Measurements from ENCODE around the gene ARHGAP21.

Gene ARHGAP21

DNA sequence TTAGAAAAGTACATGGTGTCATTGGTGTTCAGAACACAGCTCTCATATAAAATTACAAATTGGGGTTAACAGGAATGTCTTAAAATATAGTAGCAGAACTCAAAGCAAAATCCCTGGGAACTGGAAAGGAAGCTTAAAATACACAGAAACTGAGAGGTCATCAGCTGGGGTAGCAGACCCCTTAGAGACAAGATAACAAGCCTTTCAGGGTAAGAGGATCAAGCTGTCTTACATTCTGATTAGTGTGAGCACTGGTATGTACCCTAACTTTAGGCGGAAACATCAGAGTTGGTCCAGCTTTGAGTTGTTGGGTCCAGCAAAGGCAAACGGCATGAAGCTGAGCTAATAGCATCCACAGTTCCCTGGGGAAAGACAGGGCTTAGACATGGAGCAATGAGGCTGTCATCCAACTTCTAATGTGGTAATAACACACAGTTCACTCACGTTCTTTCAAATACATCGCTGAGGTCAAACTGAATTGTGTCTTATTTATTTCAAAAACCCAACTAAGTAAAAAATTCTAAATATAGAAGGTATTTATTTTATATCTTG, 32.6 kb downstream of the ARHGAP21 start:
- DNase-seq (ENCODE audit: low spot score) = no peak
- in situ Hi-C loops (cut with MboI; ENCODE audit: low pct_unique_long_range_greater_than_20kb, low sequenced_read_pairs, unreplicated experiment) = no loop called here
- TF ChIP-seq, protein P1, sequence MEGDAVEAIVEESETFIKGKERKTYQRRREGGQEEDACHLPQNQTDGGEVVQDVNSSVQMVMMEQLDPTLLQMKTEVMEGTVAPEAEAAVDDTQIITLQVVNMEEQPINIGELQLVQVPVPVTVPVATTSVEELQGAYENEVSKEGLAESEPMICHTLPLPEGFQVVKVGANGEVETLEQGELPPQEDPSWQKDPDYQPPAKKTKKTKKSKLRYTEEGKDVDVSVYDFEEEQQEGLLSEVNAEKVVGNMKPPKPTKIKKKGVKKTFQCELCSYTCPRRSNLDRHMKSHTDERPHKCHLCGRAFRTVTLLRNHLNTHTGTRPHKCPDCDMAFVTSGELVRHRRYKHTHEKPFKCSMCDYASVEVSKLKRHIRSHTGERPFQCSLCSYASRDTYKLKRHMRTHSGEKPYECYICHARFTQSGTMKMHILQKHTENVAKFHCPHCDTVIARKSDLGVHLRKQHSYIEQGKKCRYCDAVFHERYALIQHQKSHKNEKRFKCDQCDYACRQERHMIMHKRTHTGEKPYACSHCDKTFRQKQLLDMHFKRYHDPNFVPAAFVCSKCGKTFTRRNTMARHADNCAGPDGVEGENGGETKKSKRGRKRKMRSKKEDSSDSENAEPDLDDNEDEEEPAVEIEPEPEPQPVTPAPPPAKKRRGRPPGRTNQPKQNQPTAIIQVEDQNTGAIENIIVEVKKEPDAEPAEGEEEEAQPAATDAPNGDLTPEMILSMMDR (IDR thresholded peaks at IDR 0.05; ENCODE audit: extremely low read depth, insufficient read depth, missing control alignments) = no peak

DNA sequence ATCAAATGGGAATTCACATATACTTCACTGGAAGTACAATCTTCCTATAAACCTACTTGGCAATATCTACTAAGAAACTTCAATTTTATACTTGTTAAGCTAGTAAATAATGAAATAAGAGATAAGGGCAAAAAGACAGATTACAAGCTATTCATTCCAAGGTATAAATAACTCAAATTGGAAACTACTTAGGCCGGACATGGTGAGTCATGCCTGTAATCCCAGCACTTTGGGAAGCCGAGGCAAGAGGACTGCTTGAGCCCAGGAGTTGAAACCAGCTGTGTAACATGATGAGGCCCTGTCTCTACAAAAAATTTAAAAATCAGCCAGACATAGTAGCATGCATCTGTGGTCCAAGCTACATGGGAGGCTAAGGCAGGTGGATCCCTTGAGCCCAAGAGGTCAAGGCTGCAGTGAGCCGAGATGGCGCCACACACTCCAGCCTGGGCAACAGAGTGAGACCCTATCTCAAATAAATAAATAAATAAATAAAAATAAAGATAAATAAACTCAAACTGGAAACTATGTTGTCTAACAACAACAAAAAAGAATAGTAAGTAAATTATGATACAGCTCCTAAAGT, 37.6 kb downstream of the ARHGAP21 start:
- DNase-seq (ENCODE audit: low spot score) = no peak
- in situ Hi-C loops (cut with MboI; ENCODE audit: low pct_unique_long_range_greater_than_20kb, low sequenced_read_pairs, unreplicated experiment) = no loop called here
- TF ChIP-seq, protein P1 (IDR thresholded peaks at IDR 0.05; ENCODE audit: extremely low read depth, insufficient read depth, missing control alignments) = no peak

DNA sequence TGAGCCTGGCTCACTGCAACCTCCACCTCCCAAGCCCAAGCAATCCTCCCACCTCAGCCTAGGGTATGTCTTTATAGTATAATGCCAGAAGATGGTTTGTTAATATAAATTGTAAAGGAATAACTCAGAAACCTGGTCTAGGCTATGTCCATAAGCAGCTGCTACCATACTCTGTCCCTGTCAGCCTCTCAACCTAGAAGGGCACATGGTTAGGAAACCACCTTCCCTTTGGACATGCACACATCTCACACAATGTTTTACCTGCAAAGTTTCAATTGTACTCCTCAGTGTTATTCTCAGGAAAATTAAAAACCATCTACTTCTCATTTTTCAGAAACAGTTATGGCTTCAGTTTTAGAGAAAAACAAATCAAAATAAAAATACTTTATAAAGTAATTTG, 40.1 kb downstream of the ARHGAP21 start:
- in situ Hi-C loops (cut with MboI; ENCODE audit: low pct_unique_long_range_greater_than_20kb, low sequenced_read_pairs, unreplicated experiment) = no loop called here
- DNase-seq (ENCODE audit: low spot score) = no peak
- TF ChIP-seq, protein P1 (IDR thresholded peaks at IDR 0.05; ENCODE audit: extremely low read depth, insufficient read depth, missing control alignments) = no peak

DNA sequence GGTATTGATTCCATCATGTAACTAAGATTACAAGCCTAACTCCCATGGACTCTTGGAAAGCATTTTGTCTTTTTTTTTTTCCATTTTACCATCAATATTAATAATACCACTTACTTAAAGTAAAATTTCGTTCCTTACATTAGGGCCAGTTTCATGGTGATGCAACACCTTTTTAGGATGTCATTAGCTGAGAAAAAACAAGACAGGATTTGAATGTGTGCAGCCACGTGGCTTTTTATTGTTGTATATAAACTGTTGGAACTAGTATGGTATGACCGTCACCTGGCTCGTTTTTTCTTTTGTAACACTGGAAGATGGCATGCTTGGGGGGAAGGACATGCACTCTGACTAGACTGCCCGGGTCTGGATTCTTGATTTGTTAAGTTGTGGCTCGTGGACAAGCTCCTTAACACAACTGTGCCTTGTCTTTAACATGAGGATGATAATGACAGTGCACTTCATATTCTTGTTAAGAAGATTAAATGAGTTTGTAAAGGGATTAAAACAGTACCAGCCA, 42.1 kb downstream of the ARHGAP21 start:
- TF ChIP-seq, protein P1 (IDR thresholded peaks at IDR 0.05; ENCODE audit: extremely low read depth, insufficient read depth, missing control alignments) = no peak
- no peak for DNase-seq (ENCODE audit: low spot score)
- in situ Hi-C loops (cut with MboI; ENCODE audit: low pct_unique_long_range_greater_than_20kb, low sequenced_read_pairs, unreplicated experiment) = no loop called here

DNA sequence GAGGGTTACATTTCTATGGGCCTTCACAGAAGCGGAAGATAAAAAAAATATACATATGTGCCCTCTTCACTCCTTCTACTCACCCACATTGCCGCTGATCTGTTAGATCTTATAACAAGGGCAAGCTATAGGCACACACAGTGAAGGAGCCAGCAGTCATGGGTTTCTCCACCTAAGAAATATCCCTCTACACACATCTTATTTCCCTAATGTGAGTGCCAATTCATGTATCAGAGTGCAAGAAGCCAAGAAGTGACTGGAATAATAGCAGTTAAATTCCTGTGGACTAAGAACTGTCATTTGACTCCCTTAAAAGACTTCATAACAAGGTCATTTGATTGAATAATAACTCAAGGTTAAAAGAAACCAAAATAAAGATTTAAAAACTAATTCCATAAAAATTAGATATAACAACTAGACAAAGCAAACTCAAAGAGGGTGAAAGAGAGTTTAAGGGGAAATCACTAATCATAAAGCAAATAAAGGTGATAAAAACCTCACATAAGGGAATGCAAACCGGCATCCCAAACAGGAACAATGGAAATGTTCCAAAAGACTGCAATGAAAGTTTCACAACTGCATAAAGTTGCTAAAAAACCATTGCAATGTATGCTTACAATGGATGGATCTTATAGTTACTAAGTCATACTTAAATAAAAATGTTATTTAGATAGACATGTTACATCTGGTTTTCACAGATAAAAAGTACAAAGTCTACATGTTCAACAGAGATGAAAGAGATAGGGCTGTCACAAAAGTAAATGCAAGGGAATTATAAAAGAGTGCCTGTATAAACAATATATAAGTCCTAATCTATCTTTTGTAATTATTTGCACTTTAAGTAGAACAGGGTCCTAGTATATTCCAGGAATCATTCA, 42.8 kb downstream of the ARHGAP21 start:
- DNase-seq (ENCODE audit: low spot score) = no peak
- in situ Hi-C loops (cut with MboI; ENCODE audit: low pct_unique_long_range_greater_than_20kb, low sequenced_read_pairs, unreplicated experiment) = no loop called here

DNA sequence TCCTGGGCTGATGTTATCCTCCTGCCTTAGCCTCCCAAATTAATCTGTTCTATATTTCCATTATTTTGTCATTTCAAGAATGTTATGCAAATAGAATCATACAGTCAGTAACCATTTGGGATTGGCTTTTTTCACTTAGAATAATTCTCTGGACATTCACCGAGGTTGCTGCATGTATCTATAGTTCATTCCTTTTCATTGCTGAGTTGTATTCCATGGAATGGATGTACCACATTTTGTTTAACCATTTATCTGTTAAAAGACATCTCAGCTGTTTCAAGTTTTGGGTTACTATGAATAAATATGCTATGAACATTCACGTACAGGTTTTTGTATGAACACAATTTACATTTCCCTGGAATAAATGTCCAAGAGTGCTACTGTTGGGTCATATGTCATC, 44.9 kb downstream of the ARHGAP21 start:
- DNase-seq (ENCODE audit: low spot score) = no peak
- TF ChIP-seq, protein P1 (IDR thresholded peaks at IDR 0.05; ENCODE audit: extremely low read depth, insufficient read depth, missing control alignments) = no peak
- in situ Hi-C loops (cut with MboI; ENCODE audit: low pct_unique_long_range_greater_than_20kb, low sequenced_read_pairs, unreplicated experiment) = no loop called here

More for the DNA sequence above, 42.8 kb downstream of the ARHGAP21 start:
- TF ChIP-seq, protein P1 (IDR thresholded peaks at IDR 0.05; ENCODE audit: extremely low read depth, insufficient read depth, missing control alignments) = no peak

All from GM13977 (cell line).